Measurements from ENCODE around the gene DTNA. TPM values are rescaled to one million over a fixed set of nuclear protein-coding genes. Genes with fewer than 3 reads are reported as not detected.

DTNA gene
- total RNA-seq, 1 donor from 2014 or later, result 13.3 TPM

GRCh38 chr18:34863702-34864101 lies 153.6 kb downstream of the DTNA start:
- H3K36me3 Mint-ChIP-seq (ENCODE audit: low read depth), result no peaks in the 10 kb centered on the region
- H3K9me3 Mint-ChIP-seq, result no peaks in the 10 kb centered on the region
- no peak overlapping the region for H3K4me3 Mint-ChIP-seq
- H3K27me3 Mint-ChIP-seq (ENCODE audit: low read depth), result no peaks in the 10 kb centered on the region
- peaks cover 15% of the 10 kb centered on the region for H3K4me1 Mint-ChIP-seq
- no peak for DNase-seq (ENCODE audit: low read depth, low spot score)
- TF ChIP-seq CTCF (conservative IDR thresholded peaks at IDR 0.05), result no peak
- H3K27ac Mint-ChIP-seq (ENCODE audit: unreplicated experiment), result no peak overlapping the region

GRCh38 chr18:34864836-34865497 lies 154.9 kb downstream of the DTNA start:
- peaks cover 15% of the 10 kb centered on the region for H3K4me1 Mint-ChIP-seq
- no peaks in the 10 kb centered on the region for H3K36me3 Mint-ChIP-seq (ENCODE audit: low read depth)
- H3K9me3 Mint-ChIP-seq, result no peaks in the 10 kb centered on the region
- H3K27me3 Mint-ChIP-seq (ENCODE audit: low read depth), result no peaks in the 10 kb centered on the region
- H3K27ac Mint-ChIP-seq (ENCODE audit: unreplicated experiment), result no peak overlapping the region
- no peak overlapping the region for H3K4me3 Mint-ChIP-seq
- no peak for DNase-seq (ENCODE audit: low read depth, low spot score)
- TF ChIP-seq CTCF (conservative IDR thresholded peaks at IDR 0.05), result no peak

- Mint-ChIP-seq H3K27me3 (ENCODE audit: low read depth) (no peaks in the 10 kb centered on the region), H3K36me3 (ENCODE audit: low read depth) (no peaks in the 10 kb centered on the region), H3K4me3 (no peak overlapping the region), H3K9me3 (no peaks in the 10 kb centered on the region), H3K27ac (ENCODE audit: unreplicated experiment) (no peak overlapping the region), H3K4me1 (peaks cover 19% of the 10 kb centered on the region)
- no peak for DNase-seq (ENCODE audit: low read depth, low spot score)
- TF ChIP-seq CTCF (conservative IDR thresholded peaks at IDR 0.05), result no peak
These were observed 156.2 kb downstream of the DTNA start for GRCh38 chr18:34866310-34866709.

- no peak for DNase-seq (ENCODE audit: low read depth, low spot score)
- no peaks in the 10 kb centered on the region for H3K9me3 Mint-ChIP-seq
- H3K4me1 Mint-ChIP-seq, result peaks cover 19% of the 10 kb centered on the region
- H3K27me3 Mint-ChIP-seq (ENCODE audit: low read depth), result no peaks in the 10 kb centered on the region
- TF ChIP-seq CTCF (conservative IDR thresholded peaks at IDR 0.05), result peak; percentile 70
- no peak overlapping the region for H3K27ac Mint-ChIP-seq (ENCODE audit: unreplicated experiment)
- H3K36me3 Mint-ChIP-seq (ENCODE audit: low read depth), result no peaks in the 10 kb centered on the region
- no peak overlapping the region for H3K4me3 Mint-ChIP-seq
These were observed 156.6 kb downstream of the DTNA start for GRCh38 chr18:34866739-34867138.

- Mint-ChIP-seq H3K27me3 (ENCODE audit: low read depth) (no peaks in the 10 kb centered on the region), H3K27ac (ENCODE audit: unreplicated experiment) (peak overlapping the region; percentile 70), H3K36me3 (ENCODE audit: low read depth) (no peaks in the 10 kb centered on the region), H3K9me3 (no peaks in the 10 kb centered on the region), H3K4me3 (peak overlapping the region; percentile 45), H3K4me1 (peaks cover 19% of the 10 kb centered on the region)
- TF ChIP-seq CTCF (conservative IDR thresholded peaks at IDR 0.05), result peak; percentile 48
- DNase-seq (ENCODE audit: low read depth, low spot score), result peak; percentile 10
These were observed 157.4 kb downstream of the DTNA start for GRCh38 chr18:34867520-34867919.
